HG02588 (cell line): ENCODE data around the gene FSCN2.

Source experiments
- ATAC-seq: cut with Tn5 transposase; IDR thresholded peaks from one replicate; pipeline ENCODE4 v1.9.1; 2021; ENCODE audit warnings: mild to moderate bottlenecking, moderate library complexity; ENCODE audit not compliant: unreplicated experiment

Gene FSCN2

GRCh38 chr17:81552244-81553017 lies 24.3 kb downstream of the FSCN2 start, which contains the start of gene FAAP100:
Gene FAAP100 (minus strand): TSS chr17:81552353. CDS start chr17:81552330, 23 bp downstream.
- peak; percentile 47 for ATAC-seq

DNA sequence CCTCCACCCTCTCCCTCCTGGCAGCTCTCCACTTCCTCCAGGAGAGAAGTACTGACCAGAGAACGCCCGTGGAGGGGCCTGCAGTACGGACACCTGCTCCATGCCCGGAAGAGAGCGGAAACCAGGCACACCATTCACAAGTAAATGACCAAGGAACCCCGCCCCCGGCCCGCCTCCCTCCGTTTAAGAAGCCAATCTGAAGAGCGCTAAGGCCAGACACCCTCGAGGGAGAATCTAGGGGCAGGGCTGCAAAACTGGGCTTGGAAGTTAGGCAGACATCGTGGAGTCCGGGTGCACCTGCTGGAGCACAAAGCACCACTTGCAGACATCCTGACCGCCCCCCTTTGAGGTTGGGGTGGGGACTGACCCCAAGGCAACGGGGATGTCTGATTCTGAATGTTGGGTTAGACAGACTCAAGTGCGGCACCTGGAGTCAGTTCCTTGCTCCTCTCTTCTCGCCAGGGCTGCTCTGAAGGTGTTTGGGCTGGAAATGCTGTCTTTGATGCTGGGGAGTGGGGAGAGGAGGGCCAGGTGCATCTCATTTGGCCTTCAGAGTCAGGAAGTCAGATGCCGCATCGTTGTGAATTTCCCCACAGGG lies 24.9 kb downstream of the FSCN2 start:
- ATAC-seq, result peak; percentile 28

DNA sequence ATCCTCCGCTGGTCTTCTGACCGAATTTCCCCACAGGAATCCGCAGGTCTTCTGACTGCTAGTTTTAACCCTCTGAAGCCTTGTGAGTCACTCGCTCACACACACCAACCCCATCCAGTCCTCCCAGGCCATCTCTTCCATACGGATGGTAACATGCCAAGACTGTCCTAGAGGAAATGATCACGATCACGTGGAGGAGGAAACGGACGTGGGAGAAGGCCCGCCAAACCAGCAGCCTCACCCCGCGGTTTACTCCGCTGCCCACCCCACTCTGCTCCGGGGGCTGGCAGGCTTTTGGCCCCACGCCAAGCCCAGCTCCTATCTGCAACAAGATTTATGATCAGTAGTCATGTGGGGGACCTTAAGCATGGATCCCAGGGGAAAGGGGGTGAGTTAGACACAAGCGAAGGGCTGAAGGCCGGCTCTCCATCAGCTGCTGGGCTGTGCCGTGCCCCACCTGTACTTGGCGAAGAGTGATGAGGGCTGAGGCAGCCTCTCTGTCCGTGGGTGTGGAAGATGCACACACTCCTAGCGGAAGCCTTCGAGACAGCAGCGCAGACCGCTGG lies 25.5 kb downstream of the FSCN2 start:
- no peak for ATAC-seq

DNA sequence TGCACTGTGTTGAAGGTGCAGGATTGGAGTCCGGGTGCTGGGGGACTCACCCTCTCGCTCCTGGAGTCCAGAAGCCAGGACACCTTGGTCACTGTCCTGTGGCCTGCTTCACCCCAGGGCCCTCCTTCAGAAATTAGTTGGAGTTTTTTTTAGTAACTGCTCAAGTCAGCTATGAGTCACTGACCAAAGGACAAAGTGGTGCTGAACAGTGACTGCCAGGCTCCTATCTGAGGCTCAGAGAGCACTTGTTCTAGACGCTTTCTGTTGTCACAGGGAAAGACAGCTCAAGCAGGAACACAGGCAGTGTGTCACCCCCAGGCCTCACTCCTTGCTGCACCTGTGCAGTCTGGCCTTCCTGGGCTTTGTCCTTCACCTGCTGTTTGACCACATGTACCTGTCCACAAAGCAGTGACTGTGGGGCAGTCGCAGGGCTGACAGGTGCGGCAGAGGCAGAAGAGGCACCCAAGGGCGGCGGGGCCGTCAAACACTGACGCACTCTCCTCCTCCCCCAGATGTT lies 28.1 kb downstream of the FSCN2 start:
- no peak for ATAC-seq

GRCh38 chr17:81556863-81557262 lies 28.7 kb downstream of the FSCN2 start:
- no peak for ATAC-seq

GRCh38 chr17:81557276-81558114 lies 29.3 kb downstream of the FSCN2 start:
- no peak for ATAC-seq

GRCh38 chr17:81558115-81558468 lies 29.9 kb downstream of the FSCN2 start:
- ATAC-seq, result no peak

DNA sequence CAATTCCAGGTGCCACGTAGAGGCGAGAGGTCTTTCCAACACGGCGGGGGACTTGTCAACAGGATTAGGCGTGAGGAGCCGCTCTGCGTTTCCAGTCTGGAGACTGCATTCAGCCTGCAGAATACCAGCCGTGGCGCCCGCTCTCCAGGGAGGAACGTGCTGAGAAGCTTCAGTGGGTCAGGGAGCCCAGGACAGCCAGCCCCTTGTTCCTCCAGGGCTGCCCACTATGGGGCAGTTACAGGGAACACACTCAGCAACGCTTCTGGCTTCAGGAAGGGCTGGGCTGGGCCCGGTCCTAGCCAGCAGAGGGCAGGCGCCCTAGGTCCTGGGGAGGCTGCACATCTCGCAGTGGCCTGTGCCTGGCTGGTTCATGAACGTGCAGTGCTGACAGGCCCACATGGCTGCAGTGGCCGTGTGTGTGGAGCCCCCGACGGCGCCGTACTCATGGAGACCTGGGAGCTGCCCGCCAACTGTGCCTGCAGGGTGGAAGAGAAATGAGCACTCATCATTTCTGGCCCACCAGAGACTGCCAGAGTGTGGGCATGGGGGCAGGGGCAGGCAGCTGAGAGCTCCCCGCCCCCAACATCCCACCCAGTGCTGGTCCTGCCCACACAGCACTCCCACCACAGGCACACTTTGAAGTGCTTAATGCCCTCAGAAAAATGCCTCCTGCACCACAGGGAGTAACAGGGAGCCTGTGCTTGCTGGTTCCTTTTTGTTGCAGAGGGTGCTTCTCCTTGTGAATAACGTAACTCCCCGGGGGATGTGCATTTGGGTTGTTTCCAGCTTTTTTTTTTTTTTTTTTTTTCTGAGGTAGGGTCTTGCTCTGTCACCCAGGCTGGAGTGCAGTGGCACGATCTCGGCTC lies 31.0 kb downstream of the FSCN2 start:
- no peak for ATAC-seq

- ATAC-seq, result no peak
Observed at GRCh38 chr17:81561494-81561885, 33.3 kb downstream of the FSCN2 start.

GRCh38 chr17:81563861-81564586 lies 35.8 kb downstream of the FSCN2 start:
- ATAC-seq, result no peak

DNA sequence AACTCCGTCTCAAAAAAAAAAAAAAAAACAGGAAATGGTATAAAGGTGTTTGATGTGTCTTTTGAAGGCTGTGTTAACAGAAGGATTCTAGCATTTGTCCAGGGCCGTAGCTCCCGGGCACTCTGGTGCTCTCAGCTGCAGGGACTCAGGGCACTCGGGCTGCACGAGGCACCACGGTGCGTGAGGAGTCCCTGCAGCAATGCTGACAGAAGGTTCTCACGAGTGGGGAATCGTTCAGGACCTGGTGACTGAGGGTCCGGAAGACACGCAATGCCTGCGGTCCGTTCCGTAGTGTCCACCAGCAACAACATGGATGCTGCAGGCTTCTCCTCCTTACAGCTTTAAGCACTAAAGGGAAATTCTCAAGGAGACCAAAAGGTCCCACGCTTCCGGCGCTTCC lies 36.6 kb downstream of the FSCN2 start:
- ATAC-seq, result no peak

GRCh38 chr17:81565231-81565630 lies 37.1 kb downstream of the FSCN2 start:
- ATAC-seq, result no peak

DNA sequence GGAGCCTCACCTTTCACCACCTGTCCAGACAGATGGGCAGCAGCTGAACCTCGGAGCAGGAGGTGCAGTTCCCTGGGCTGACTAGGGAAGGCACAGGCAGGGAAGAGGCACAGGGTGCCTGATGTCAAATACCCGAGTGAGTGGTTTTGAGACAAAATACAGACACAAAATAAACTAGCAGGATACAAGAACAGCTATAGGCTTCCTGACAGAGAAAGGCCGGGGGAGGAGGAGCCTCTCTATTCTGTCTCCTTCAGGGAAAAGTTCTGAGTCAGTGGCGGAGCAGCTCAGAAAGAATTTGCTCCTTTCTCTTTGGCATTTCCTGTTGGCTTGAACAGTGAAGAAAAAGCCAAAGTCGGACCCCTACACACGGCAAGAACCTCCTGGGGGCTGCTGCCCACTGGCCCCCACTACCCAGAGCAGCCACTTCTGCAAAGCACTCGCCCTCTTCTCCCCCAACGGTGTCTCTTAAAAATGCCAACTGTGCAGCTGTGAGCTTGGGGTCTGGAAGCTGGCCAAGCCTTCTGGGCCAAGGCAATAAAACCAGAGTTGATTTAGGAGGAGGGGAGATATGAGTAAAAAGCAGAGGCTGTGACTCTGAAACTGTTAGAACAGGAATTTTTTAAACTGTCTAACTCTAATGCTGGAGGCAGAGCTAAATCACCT lies 38.4 kb downstream of the FSCN2 start:
- ATAC-seq, result no peak

DNA sequence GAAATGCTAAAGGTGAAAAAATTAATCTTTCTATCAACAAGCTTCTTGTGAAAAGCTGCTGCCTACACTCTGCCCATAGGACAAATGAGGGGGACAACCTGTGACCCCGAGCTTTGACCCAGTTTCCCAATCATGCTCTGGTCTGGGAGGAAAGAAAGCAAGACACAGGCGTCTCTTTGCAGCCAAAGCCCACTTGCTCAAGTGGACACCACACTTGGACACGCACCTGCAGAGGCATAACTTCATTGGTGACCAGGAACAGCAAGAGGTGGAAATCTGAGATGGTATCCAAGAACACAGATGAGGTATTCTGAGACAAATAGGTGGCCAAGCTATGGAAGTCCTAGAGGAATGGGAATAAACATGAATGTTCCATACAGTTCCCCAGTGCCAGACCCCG lies 39.0 kb downstream of the FSCN2 start:
- no peak for ATAC-seq

DNA sequence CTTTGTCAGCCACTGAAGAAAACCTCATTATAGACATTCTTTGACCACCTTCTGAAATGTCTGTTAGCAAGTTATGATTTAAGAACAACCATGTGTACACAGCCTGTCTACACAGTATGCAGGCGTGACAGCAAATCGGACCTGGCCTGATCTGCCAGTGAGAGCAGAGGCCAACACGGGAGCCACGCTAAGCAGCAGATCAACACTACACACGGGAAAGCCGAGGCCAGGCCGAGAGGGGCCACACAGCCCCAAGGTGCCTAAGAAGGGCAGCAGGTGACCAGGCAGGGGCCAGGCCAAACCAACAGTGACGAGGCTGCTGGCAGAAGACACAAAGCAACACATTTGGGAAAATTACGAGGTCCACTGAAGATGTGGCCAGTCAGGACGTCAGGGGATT lies 40.2 kb downstream of the FSCN2 start:
- ATAC-seq, result no peak

- no peak for ATAC-seq
Observed at GRCh38 chr17:81569986-81570514, 41.9 kb downstream of the FSCN2 start.

DNA sequence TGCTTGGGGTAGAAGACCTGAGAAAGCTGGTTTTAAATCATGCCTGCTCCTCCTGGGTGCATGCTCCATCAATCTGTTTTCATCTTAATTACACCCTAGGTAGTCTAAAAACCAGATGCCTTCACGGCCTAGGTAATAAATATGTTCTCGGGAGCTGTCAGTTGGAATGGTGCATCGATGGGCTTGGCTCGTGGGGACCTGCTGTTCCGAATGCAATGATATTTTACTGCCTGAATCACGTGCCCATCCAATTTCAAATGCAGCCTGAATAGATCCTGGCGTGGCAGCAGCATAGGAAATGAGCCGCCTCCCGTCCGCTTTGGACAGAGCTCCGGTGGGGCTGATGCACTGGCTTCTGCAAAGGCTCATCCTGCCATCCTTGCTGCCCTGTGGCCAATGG lies 42.8 kb downstream of the FSCN2 start:
- ATAC-seq, result no peak

DNA sequence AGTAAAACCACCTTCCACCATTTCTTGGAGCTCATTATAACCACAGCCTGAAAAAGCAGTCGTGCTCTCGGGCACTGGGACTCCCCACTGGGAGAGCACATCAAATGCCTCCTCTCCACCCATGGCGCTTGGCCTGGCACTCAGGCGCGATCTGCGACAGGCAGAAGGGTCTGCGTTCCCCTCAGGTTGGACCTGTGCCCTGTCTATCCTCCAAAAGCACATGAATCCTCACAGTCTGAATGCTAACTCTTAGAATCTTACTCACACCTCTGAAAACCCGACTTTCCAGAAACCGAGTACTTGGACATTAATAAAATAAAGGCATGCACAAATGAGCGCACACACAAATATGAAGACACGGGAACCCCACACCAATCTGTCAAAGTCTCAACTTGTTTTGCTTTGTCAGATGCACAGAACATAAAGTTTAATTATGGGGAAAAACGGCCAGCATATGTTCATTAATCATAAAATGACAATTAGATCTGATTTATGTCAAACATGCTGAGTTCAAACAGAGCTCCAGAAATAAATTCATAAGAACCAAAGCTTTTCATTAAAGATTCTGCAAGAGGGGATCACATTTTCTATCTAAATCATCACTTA lies 44.5 kb downstream of the FSCN2 start:
- no peak for ATAC-seq
